ENCODE measurements around the gene ZMYND10.
"Not testable (repeated sequence)": the region's sequence is repeated elsewhere in the genome, so short reads cannot be mapped to it uniquely, and the experiment has no call there.

Gene ZMYND10

GRCh38 chr3:50319894-50320625 lies 25.5 kb downstream of the ZMYND10 start:
- DNase-seq = no peak
- in situ Hi-C loops (cut with HindIII; ENCODE audit: low pct_ligation_motif_present, low pct_unique_long_range_greater_than_20kb, low sequenced_read_pairs) = no loop called here

DNA sequence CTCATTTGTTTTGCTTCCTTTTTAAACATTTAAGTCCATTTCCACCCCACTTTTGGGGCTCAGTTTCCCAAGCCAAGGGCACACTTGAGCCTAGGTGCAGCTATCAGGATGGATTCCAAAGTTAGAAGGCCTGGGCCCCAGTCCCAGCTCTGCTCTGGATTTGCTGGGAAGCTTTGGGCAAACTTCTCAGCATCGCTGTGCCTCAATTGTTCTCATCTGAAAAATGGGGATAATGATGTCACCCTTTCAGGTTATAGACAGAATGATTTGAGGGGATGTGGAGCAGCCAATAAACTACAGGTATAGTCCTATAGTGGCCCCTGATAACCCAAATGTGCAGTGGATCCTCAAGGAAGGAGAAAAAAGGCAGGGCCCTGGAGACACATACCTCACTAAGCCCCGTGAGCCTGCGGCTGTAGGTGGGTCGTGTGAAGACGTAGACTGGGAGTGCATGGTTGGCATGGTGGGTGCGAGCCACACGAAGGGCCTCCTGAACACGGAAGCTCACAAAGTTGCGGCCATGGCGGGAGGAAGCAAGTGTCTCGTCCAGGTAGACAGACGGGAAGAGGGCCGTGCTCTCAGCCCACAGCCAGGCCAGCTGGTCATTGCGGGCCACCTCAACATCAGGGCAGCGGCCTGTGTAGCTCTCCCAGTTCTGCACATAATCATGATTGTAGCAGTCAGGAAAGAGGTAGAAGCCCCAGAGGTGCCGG lies 26.2 kb downstream of the ZMYND10 start:
- in situ Hi-C loops (cut with HindIII; ENCODE audit: low pct_ligation_motif_present, low pct_unique_long_range_greater_than_20kb, low sequenced_read_pairs) = no loop called here
- DNase-seq = no peak

GRCh38 chr3:50318615-50319014 lies 26.9 kb downstream of the ZMYND10 start:
- in situ Hi-C loops (cut with HindIII; ENCODE audit: low pct_ligation_motif_present, low pct_unique_long_range_greater_than_20kb, low sequenced_read_pairs) = no loop called here
- no peak for DNase-seq

DNA sequence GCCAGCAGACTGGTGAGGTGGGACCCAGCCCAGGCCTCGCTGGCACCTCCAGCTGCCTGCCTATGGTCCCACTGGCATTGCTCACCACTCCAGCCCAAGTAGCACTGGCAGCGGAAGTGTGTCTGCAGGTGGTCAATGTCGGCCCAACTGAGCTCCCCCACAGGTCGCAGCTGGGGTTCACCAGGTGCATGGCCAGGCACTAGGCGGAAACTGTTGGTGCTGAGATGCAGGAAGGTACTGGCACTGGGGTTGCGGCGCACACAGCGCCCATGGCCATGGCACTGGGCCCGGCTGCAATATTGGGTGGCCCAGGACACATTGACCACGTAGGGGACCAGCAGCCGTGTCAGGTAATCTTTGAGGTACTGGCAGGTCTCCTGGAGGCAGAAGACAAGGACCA lies 27.4 kb downstream of the ZMYND10 start:
- no peak for DNase-seq
- in situ Hi-C loops (cut with HindIII; ENCODE audit: low pct_ligation_motif_present, low pct_unique_long_range_greater_than_20kb, low sequenced_read_pairs) = no loop called here

DNA sequence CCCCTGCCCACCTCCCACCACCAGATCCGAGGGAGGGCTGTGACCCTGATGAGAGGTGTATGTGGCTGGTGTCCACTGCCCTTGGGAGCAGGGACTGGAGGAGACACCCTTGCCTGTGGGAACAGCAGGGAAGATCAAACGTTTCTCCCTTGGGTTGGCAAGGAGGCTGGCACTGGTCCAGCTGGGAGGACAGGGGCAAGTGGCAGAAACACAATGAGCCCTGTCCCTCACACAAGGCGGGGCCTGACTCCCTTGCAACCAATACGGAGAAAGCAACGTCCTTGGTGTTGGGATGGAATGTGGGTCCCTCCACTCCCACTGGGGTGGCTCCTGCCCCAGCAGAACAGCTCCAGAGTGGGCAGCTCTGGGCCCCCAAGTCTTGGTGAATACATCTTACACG lies 28.2 kb downstream of the ZMYND10 start:
- DNase-seq = no peak
- in situ Hi-C loops (cut with HindIII; ENCODE audit: low pct_ligation_motif_present, low pct_unique_long_range_greater_than_20kb, low sequenced_read_pairs) = no loop called here

DNA sequence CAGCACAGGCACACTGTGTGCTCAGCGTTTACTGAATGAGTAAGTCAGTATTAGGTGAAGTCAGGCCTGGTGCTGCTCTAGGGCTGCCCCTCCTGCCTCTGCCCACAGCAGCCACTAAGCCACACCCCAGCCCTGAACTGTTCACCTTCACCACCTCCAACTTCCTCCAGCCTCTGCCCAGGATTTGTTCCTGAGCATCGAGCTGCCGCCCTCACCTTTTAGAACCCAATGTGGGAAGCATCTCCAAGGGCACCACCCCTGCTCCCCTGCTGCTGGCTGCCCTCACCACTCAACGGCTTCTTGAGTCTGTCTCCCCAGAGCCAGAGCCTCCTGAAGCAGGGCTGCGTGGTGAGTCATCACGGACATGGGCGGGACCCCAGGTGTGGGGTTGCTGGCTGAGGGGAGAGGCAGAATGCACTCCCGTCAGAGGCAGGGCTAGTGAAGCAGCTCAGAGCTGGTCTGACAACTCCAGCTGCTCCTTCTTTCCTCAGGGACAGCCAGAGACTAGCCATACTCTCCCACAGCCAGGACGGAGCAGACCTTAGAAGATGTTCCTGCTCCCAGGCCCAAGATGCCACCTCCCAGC lies 28.8 kb downstream of the ZMYND10 start:
- in situ Hi-C loops (cut with HindIII; ENCODE audit: low pct_ligation_motif_present, low pct_unique_long_range_greater_than_20kb, low sequenced_read_pairs) = no loop called here
- peak; percentile 88 for DNase-seq

GRCh38 chr3:50314816-50315215 lies 30.7 kb downstream of the ZMYND10 start:
- no peak for DNase-seq
- in situ Hi-C loops (cut with HindIII; ENCODE audit: low pct_ligation_motif_present, low pct_unique_long_range_greater_than_20kb, low sequenced_read_pairs) = no loop called here

DNA sequence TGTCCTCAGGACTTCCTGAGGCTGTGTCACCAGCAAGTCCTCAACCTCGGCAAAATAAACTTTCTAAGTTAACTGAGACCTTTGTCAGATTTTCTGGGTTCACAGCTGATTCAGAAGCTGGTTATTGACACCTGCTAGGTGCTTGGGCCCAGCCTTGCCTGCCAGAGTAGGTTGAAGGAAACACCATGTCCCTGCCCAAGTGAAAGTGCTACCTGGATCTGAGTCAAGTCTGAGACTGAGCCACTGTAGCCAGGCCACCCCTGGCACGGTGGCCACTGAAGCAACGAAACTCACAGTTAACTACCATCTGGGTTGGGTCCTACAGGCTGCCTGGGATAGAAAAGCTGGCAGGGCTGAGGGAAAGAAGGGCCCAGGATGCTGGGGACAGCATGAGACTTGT lies 31.2 kb downstream of the ZMYND10 start:
- no peak for DNase-seq
- in situ Hi-C loops (cut with HindIII; ENCODE audit: low pct_ligation_motif_present, low pct_unique_long_range_greater_than_20kb, low sequenced_read_pairs) = no loop called here

DNA sequence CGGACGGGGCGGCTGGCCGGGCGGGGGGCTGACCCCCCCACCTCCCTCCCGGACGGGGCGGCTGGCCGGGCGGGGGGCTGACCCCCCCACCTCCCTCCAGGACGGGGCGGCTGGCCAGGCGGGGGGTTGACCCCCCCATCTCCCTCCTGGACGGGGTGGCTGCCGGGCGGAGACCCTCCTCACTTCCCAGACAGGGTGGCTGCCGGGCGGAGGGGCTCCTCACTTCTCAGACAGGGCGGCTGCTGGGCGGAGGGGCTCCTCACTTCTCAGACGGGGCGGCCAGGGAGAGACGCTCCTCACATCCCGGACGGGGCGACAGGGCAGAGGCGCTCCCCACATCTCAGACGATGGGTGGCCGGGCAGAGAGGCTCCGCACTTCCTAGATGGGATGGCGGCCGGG lies 33.5 kb downstream of the ZMYND10 start:
- in situ Hi-C loops (cut with HindIII; ENCODE audit: low pct_ligation_motif_present, low pct_unique_long_range_greater_than_20kb, low sequenced_read_pairs); DNase-seq: not testable (repeated sequence)

GRCh38 chr3:50304601-50305000 lies 40.9 kb downstream of the ZMYND10 start:
- in situ Hi-C loops (cut with HindIII; ENCODE audit: low pct_ligation_motif_present, low pct_unique_long_range_greater_than_20kb, low sequenced_read_pairs) = no loop called here

GRCh38 chr3:50303013-50303815 lies 42.3 kb downstream of the ZMYND10 start, which contains the start of gene HYAL1:
Gene HYAL1 (minus strand): TSS chr3:50303574. CDS start chr3:50302956, 618 bp downstream.
- DNase-seq = peak; percentile 78
- in situ Hi-C loops (cut with HindIII; ENCODE audit: low pct_ligation_motif_present, low pct_unique_long_range_greater_than_20kb, low sequenced_read_pairs) = no loop called here

More at GRCh38 chr3:50304601-50305000, 40.9 kb downstream of the ZMYND10 start:
- DNase-seq = no peak

GRCh38 chr3:50302095-50303012 lies 43.2 kb downstream of the ZMYND10 start:
- no peak for DNase-seq
- in situ Hi-C loops (cut with HindIII; ENCODE audit: low pct_ligation_motif_present, low pct_unique_long_range_greater_than_20kb, low sequenced_read_pairs) = no loop called here

DNA sequence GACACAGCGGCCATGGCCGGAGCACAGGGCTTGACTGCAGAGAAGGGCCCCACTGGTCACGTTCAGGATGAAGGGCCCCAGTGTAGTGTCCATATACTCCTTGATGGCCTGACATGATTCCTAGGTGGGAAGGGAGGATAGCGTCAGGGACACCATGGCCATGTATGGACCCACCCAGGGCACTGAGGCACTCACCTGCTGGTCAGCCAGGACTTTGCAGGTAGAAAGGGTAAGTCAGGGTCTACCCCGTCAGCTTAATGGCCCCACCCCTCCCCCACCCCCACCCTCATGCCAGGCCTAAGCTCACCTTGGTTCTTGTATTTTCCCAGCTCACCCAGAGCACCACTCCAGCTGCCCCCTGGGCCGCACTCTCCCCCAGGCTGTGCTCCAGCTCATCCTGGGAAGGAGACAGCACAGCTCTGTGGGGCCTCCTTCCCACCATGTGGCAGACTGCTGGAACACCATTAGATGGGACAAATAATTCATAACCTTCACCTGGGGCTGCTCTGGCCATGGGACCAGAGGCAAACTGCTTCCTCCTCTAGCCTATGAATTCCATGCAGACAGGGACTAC lies 44.8 kb downstream of the ZMYND10 start:
- in situ Hi-C loops (cut with HindIII; ENCODE audit: low pct_ligation_motif_present, low pct_unique_long_range_greater_than_20kb, low sequenced_read_pairs) = no loop called here

GRCh38 chr3:50299929-50300680 lies 45.4 kb downstream of the ZMYND10 start:
- peak; percentile 11 for DNase-seq

More for the DNA sequence above, 44.8 kb downstream of the ZMYND10 start:
- DNase-seq = no peak

DNA sequence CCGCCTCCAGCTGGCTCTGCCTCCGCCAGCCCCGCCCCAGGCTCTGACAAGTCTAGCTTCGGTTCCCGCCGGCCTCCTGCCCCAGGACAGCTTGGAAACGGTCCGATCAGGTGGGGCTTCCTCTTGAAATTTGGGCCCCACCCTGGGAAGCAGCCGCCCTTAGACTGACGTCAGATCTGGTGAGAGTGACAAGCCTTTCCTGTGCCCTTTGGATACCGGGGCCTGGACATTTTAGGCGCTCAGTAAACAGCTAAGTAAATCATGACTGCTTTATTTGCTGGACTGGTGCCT lies 45.9 kb downstream of the ZMYND10 start:
- no peak for DNase-seq
- in situ Hi-C loops (cut with HindIII; ENCODE audit: low pct_ligation_motif_present, low pct_unique_long_range_greater_than_20kb, low sequenced_read_pairs) = no loop called here

More at GRCh38 chr3:50299929-50300680, 45.4 kb downstream of the ZMYND10 start:
- in situ Hi-C loops (cut with HindIII; ENCODE audit: low pct_ligation_motif_present, low pct_unique_long_range_greater_than_20kb, low sequenced_read_pairs) = no loop called here

- DNase-seq = peak; percentile 97
- in situ Hi-C loops (cut with HindIII; ENCODE audit: low pct_ligation_motif_present, low pct_unique_long_range_greater_than_20kb, low sequenced_read_pairs) = no loop called here
These were observed 46.5 kb downstream of the ZMYND10 start, which contains the start of the genes HYAL3 and NAA80 for GRCh38 chr3:50298836-50299637. Gene HYAL3 (minus strand): TSS chr3:50299405. CDS start chr3:50295602, 3,803 bp downstream. Gene NAA80 (minus strand): TSS chr3:50299405. CDS start chr3:50297463, 1,942 bp downstream.
